GM18907 (cell line): ENCODE results near the gene GALNT5.

Experiments used
- ATAC-seq: cut with Tn5 transposase; IDR thresholded peaks from one replicate; pipeline ENCODE4 v1.9.1; 2021; ENCODE audit warnings: mild to moderate bottlenecking, moderate library complexity; ENCODE audit not compliant: unreplicated experiment

Gene GALNT5

DNA sequence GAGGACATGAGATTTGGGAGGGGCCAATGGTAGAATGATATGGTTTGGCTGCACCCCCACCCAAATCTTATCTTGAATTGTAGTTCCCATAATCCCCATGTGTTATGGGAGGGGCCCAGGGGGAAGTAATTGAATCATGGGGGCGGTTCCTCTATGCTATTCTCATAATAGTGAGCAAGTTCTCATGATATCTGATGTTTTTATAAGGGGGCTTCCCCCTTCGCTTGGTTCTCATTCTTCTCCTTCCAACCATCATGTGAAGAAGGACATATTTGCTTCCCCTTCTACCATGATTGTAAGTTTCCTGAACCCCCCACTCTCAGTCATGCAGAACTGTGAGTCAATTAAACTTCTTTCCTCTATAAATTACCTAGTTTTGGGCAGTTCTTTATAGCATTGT lies 105.1 kb downstream of the GALNT5 start:
- ATAC-seq = no peak

GRCh38 chr2:157363612-157364101 lies 106.2 kb downstream of the GALNT5 start:
- peak; percentile 67 for ATAC-seq
